Measurements from ENCODE around the gene SPANXD. TPM values are rescaled to one million over a fixed set of nuclear protein-coding genes. Genes with fewer than 3 reads are reported as not detected.

SPANXD gene
- total RNA-seq = not detected in 2 replicates

GRCh38 chrX:141698639-141699038, at the start of gene SPANXD:
Gene SPANXD, minus strand, starts transcription at chrX:141698739. Its CDS starts 334 bp downstream, at chrX:141698405.

Other genes with a start within 250 kb of the SPANXD start
- gene SPANXA1, start 114.0 kb downstream of the SPANXD start, total RNA-seq = not detected in 2 replicates
- not detected in 2 replicates for gene SPANXA2, start 109.0 kb downstream of the SPANXD start, total RNA-seq
- not detected in 2 replicates for gene MAGEC3, start 139.6 kb upstream of the SPANXD start, total RNA-seq
- gene MAGEC1, start 205.2 kb upstream of the SPANXD start, total RNA-seq = not detected in 2 replicates

Measured in hair follicle dermal papilla cell (primary cell).